Brain microvascular endothelial cell (primary cell): ENCODE data around the gene SLC27A1.
"Not testable (repeated sequence)": the region's sequence is repeated elsewhere in the genome, so short reads cannot be mapped to it uniquely, and the experiment has no call there.

Experiments
- DNase-seq: peaks from one replicate; pipeline ENCODE4 v3.0.0-alpha.2; 2020
- H3K27ac ChIP-seq: fragments of 250-450 bp; sonication (Bioruptor Pico); 2 replicates; pipeline ENCODE4 v1.5.1; 2020; ENCODE audit warnings: mild to moderate bottlenecking, moderate library complexity
- H3K27me3 ChIP-seq: fragments of 250-450 bp; sonication (Bioruptor Pico); replicated peaks from 2 replicates; pipeline ENCODE4 v1.5.1; 2020; ENCODE audit warnings: mild to moderate bottlenecking
- H3K36me3 ChIP-seq: fragments of 250-450 bp; sonication (Bioruptor Pico); replicated peaks from 2 replicates; pipeline ENCODE4 v1.5.1; 2020; ENCODE audit warnings: mild to moderate bottlenecking
- H3K4me3 ChIP-seq: 2 replicates; pipeline ENCODE4 v1.5.1; 2011; ENCODE audit warnings: low read depth, mild to moderate bottlenecking, control low read depth, low read length, moderate library complexity
- CTCF ChIP-seq: IDR thresholded peaks from 2 replicates; pipeline ENCODE4 v1.5.1; 2011; ENCODE audit warnings: low read depth, mild to moderate bottlenecking, moderate library complexity, low read length, control low read depth, inconsistent platforms; ENCODE audit errors: missing control alignments
- in situ Hi-C: cut with HindIII; loops from 2 replicates; pipeline ENCODE4 v1.10.0; 2017; ENCODE audit warnings: low sequenced_read_pairs, low pct_ligation_motif_present

SLC27A1 gene

GRCh38 chr19:17469481-17470067 lies 750 bp upstream of the SLC27A1 start:
- no peak for TF ChIP-seq CTCF
- Histone ChIP-seq H3K27ac (peak overlapping the region; percentile 47), H3K27me3 (no peaks in the 10 kb centered on the region), H3K36me3 (no peaks in the 10 kb centered on the region), H3K4me3 (peak overlapping the region; percentile 72)
- peak; percentile 90 for DNase-seq
- in situ Hi-C loops: no loop called here

GRCh38 chr19:17471410-17472125 lies 1.2 kb downstream of the SLC27A1 start:
- peak overlapping the region; percentile 72 for H3K4me3 ChIP-seq
- H3K27ac ChIP-seq: no peak overlapping the region
- in situ Hi-C loops: no loop called here
- no peaks in the 10 kb centered on the region for H3K27me3 ChIP-seq
- H3K36me3 ChIP-seq: no peaks in the 10 kb centered on the region
- DNase-seq: no peak
- no peak for TF ChIP-seq CTCF

GRCh38 chr19:17473041-17473440 lies 2.7 kb downstream of the SLC27A1 start:
- H3K4me3 ChIP-seq: no peak overlapping the region
- no peaks in the 10 kb centered on the region for H3K27me3 ChIP-seq
- no peak overlapping the region for H3K27ac ChIP-seq
- no peaks in the 10 kb centered on the region for H3K36me3 ChIP-seq
- TF ChIP-seq CTCF: no peak
- DNase-seq: peak; percentile 75
- in situ Hi-C loops: no loop called here

- H3K27me3 ChIP-seq, H3K36me3 ChIP-seq, in situ Hi-C loops, H3K27ac ChIP-seq, H3K4me3 ChIP-seq, DNase-seq: not testable (repeated sequence)
These were observed 4.8 kb downstream of the SLC27A1 start for GRCh38 chr19:17475011-17475540.

DNA sequence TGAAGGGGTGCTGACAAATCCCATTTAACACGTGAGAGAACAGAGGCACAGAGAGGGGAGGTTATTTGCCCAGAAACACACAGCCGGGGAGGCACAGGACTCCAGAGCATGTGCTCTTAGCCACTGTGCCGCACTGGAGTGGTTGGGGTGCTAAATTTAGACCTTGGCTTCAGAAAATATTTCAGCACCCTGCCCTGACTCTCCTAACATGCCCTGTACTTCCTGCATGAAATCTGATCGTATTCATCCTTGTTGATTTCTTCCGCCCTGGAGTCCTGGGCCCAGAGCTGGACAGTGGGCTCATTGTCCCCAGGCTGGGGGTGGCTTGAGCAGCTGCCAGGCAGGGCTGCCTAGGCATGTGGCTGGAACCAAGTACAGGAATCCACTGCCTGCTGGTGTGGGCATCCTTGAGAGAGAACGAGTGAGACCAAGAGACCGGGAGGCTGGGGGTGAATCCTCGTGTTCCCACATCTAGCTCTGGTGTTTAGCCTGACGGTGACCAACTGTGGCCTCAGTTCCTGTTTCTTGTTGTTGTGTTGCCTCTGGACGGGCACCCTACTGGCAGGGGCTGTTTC lies 5.3 kb downstream of the SLC27A1 start:
- no peak overlapping the region for H3K27ac ChIP-seq
- in situ Hi-C loops: no loop called here
- TF ChIP-seq CTCF: no peak
- no peak overlapping the region for H3K4me3 ChIP-seq
- H3K36me3 ChIP-seq: no peaks in the 10 kb centered on the region
- peak; percentile 24 for DNase-seq
- no peaks in the 10 kb centered on the region for H3K27me3 ChIP-seq

DNA sequence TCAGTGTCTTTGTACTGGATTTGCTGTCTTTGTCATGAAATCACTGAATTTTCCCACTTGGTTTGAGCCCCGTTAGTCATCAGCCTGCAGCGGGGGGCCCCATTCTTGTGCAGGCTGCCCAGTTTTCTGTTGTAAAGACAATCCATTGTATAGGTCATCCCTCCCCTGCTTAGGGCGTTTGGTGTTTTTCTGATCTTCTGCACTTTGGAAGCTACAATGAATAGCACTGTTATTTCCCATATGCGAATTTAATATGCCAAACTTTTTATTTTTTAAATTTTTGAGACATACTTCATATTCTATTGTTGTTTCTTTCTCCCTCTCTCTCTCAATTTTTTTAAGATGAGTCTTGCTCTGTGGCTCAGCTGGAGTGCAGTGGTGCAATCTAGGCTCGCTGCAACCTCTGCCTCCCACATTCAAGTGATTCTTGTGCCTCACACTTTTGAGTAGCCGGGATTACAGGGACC lies 9.0 kb downstream of the SLC27A1 start:
- in situ Hi-C loops: no loop called here

More for the DNA sequence above, 9.0 kb downstream of the SLC27A1 start:
- Histone ChIP-seq H3K27ac (peak overlapping the region; percentile 69), H3K4me3 (no peak overlapping the region), H3K36me3 (no peaks in the 10 kb centered on the region), H3K27me3 (no peaks in the 10 kb centered on the region)
- peak; percentile 81 for DNase-seq
- TF ChIP-seq CTCF: no peak
